ENCODE measurements around the gene SMIM36.

SMIM36 gene

GRCh38 chr17:55546991-55547664 is 35.9 kb upstream of the SMIM36 start:
- Histone ChIP-seq H3K9me2 (ENCODE audit: low read depth, low read length) (no peaks in the 10 kb centered on the region), H3K79me2 (ENCODE audit: insufficient read depth, low read length) (no peaks in the 10 kb centered on the region), H3K4me2 (ENCODE audit: low read length) (no peak overlapping the region), H3K27me3 (ENCODE audit: insufficient read depth, low read length) (no peaks in the 10 kb centered on the region), H3K4me1 (ENCODE audit: insufficient read depth, low read length, severe bottlenecking) (no peaks in the 10 kb centered on the region), H2AFZ (ENCODE audit: low read length) (no peak overlapping the region), H3F3A (ENCODE audit: insufficient read depth, low read length) (no peaks in the 10 kb centered on the region), H4K20me1 (ENCODE audit: insufficient read depth, low read length) (no peaks in the 10 kb centered on the region), H3K27ac (ENCODE audit: low read depth, low read length, poor library complexity, severe bottlenecking) (no peak overlapping the region), H3K36me3 (ENCODE audit: insufficient read depth, low read length) (no peaks in the 10 kb centered on the region), H3K9ac (ENCODE audit: low read length) (no peak overlapping the region), H3K4me3 (ENCODE audit: low read depth, low read length, poor library complexity, severe bottlenecking) (no peak overlapping the region), H3K9me3 (ENCODE audit: low read length) (no peaks in the 10 kb centered on the region)
- no peak for TF ChIP-seq EZH2 (IDR thresholded peaks at IDR 0.05; ENCODE audit: borderline replicate concordance, low read length)
- TF ChIP-seq CTCF (IDR thresholded peaks at IDR 0.05; ENCODE audit: low read length) = no peak

GRCh38 chr17:55546481-55546880 is 35.2 kb upstream of the SMIM36 start:
- no peaks in the 10 kb centered on the region for H3K4me1 ChIP-seq (ENCODE audit: insufficient read depth, low read length, severe bottlenecking)
- H3K27me3 ChIP-seq (ENCODE audit: insufficient read depth, low read length) = no peaks in the 10 kb centered on the region
- H3K4me3 ChIP-seq (ENCODE audit: low read depth, low read length, poor library complexity, severe bottlenecking) = no peak overlapping the region
- no peaks in the 10 kb centered on the region for H3K79me2 ChIP-seq (ENCODE audit: insufficient read depth, low read length)
- H4K20me1 ChIP-seq (ENCODE audit: insufficient read depth, low read length) = no peaks in the 10 kb centered on the region
- H3F3A ChIP-seq (ENCODE audit: insufficient read depth, low read length) = no peaks in the 10 kb centered on the region
- no peaks in the 10 kb centered on the region for H3K9me3 ChIP-seq (ENCODE audit: low read length)
- H3K4me2 ChIP-seq (ENCODE audit: low read length) = no peak overlapping the region
- TF ChIP-seq CTCF (IDR thresholded peaks at IDR 0.05; ENCODE audit: low read length) (no peak), EZH2 (IDR thresholded peaks at IDR 0.05; ENCODE audit: borderline replicate concordance, low read length) (no peak)
- no peak overlapping the region for H3K27ac ChIP-seq (ENCODE audit: low read depth, low read length, poor library complexity, severe bottlenecking)
- H2AFZ ChIP-seq (ENCODE audit: low read length) = no peak overlapping the region
- no peaks in the 10 kb centered on the region for H3K9me2 ChIP-seq (ENCODE audit: low read depth, low read length)
- H3K9ac ChIP-seq (ENCODE audit: low read length) = no peak overlapping the region
- H3K36me3 ChIP-seq (ENCODE audit: insufficient read depth, low read length) = no peaks in the 10 kb centered on the region

- H4K20me1 ChIP-seq (ENCODE audit: insufficient read depth, low read length) = no peaks in the 10 kb centered on the region
- H3F3A ChIP-seq (ENCODE audit: insufficient read depth, low read length) = no peaks in the 10 kb centered on the region
- TF ChIP-seq EZH2 (IDR thresholded peaks at IDR 0.05; ENCODE audit: borderline replicate concordance, low read length) (no peak), CTCF (IDR thresholded peaks at IDR 0.05; ENCODE audit: low read length) (no peak)
- no peaks in the 10 kb centered on the region for H3K79me2 ChIP-seq (ENCODE audit: insufficient read depth, low read length)
- no peaks in the 10 kb centered on the region for H3K4me1 ChIP-seq (ENCODE audit: insufficient read depth, low read length, severe bottlenecking)
- no peak overlapping the region for H3K27ac ChIP-seq (ENCODE audit: low read depth, low read length, poor library complexity, severe bottlenecking)
- no peaks in the 10 kb centered on the region for H3K9me3 ChIP-seq (ENCODE audit: low read length)
- no peak overlapping the region for H2AFZ ChIP-seq (ENCODE audit: low read length)
- no peaks in the 10 kb centered on the region for H3K9me2 ChIP-seq (ENCODE audit: low read depth, low read length)
- H3K9ac ChIP-seq (ENCODE audit: low read length) = no peak overlapping the region
- no peak overlapping the region for H3K4me2 ChIP-seq (ENCODE audit: low read length)
- H3K36me3 ChIP-seq (ENCODE audit: insufficient read depth, low read length) = no peaks in the 10 kb centered on the region
- no peaks in the 10 kb centered on the region for H3K27me3 ChIP-seq (ENCODE audit: insufficient read depth, low read length)
- no peak overlapping the region for H3K4me3 ChIP-seq (ENCODE audit: low read depth, low read length, poor library complexity, severe bottlenecking)
These were observed 34.6 kb upstream of the SMIM36 start for GRCh38 chr17:55545806-55546205.
